GM12864 (cell line): ENCODE measurements around the gene DMXL2.

Experiments used
- DNase-seq: peaks from one replicate; pipeline ENCODE4 v3.0.0-alpha.2; 2011; ENCODE audit warnings: low read depth
- H3K4me3 ChIP-seq: 2 replicates; pipeline ENCODE4 v1.5.1; 2011; ENCODE audit warnings: mild to moderate bottlenecking, low read depth, low read length, control low read depth
- CTCF ChIP-seq: IDR thresholded peaks from 2 replicates; pipeline ENCODE4 v1.5.1; 2011; ENCODE audit warnings: low read depth, mild to moderate bottlenecking, moderate library complexity, low read length, control low read depth, inconsistent platforms; ENCODE audit errors: missing control alignments

DMXL2 gene

DNA sequence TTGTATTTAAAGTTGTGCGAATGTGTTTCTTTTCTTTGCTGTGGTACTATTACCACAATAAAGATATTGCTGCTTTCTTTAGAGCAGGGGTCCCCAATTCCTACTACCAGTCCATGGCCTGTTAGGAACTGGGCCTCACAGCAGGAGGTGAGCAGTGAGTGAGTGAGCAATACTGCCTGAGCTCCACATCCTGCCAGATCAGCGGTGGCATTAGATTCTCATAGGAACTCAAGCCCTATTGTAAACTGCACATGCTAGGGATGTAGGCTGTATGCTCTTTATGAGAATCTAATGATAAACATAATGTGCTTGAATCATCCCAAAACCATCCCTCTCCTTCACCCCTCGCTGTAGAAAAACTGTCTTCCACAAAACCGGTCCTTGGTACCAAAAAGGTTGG is 41.6 kb downstream of the DMXL2 start:
- no peak for TF ChIP-seq CTCF
- DNase-seq, result no peak

DNA sequence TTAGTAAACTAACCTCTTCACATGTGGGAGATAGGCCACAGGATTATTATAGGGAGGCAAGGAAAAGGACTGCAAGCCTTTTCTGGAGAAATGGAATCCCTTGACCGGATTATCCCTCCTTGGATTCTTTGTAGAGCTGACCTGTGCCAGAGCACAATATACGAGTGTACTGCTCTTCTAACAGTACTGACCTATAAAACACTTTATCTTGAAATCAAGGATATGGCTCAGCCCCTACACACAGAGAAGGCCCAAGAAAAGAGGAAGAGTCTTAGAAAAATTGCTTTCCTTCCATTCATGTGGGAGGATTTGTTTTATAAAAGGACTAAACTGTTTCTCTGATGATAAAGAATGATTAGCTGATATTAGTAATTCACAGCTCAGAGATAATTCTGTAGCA is 42.2 kb downstream of the DMXL2 start:
- no peak for TF ChIP-seq CTCF
- no peak for DNase-seq
- no peak overlapping the region for H3K4me3 ChIP-seq

More for the DNA sequence above, 41.6 kb downstream of the DMXL2 start:
- H3K4me3 ChIP-seq, result no peak overlapping the region

DNA sequence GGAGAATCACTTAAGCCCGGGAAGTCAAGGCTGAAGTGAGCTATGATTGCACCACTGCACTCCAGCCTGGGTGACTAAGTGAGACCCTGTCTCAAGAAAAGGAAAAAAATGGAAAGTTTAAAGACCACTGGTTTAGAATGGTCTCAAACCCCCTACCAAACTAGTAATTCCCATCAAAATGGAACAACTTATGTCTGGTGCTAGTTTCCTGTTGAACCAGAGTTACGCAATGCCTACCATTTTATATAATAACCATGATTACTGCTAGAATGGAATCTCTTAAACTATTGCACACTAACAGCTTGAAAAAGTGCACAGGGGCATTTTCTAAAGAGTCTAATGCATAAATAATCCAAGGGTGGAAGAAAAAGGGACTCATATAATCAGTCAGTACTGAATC is 43.6 kb downstream of the DMXL2 start:
- no peak for TF ChIP-seq CTCF
- no peak overlapping the region for H3K4me3 ChIP-seq

DNA sequence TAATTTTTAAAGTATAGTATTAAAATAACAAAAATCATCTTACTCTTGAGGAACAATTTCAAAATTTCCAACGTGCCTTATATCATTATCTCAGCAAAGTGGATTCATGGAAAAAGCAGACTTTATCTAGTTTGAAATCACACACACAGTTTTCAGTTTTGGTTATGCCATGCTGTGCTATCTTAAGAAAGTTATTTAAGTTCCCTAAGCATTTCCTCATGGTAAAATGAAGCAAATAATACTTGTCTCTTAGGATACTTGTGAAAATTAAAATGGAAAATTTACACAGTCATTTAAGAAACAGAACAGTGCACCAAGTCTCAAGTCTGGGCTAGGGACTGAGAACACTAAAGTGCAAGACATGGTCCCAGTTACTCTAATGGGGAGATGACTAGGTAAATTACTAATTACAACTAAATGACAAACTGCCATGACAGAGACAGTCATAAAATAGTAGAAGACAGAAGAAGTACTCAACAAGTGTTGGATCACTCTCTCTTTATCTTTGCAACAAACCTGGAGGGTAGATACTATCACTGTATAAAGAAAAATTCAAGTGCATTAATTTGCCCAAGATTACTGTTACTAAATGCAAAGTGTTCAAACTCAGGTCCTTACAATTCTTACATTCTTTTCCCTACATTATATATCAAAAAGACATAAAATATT is 44.8 kb downstream of the DMXL2 start:
- no peak for DNase-seq
- H3K4me3 ChIP-seq, result no peak overlapping the region
- no peak for TF ChIP-seq CTCF

More for the DNA sequence above, 43.6 kb downstream of the DMXL2 start:
- DNase-seq, result no peak

GRCh38 chr15:51576911-51577500 is 45.6 kb downstream of the DMXL2 start:
- DNase-seq, result no peak
- H3K4me3 ChIP-seq, result no peak overlapping the region
- no peak for TF ChIP-seq CTCF

GRCh38 chr15:51576286-51576850 is 46.2 kb downstream of the DMXL2 start:
- no peak overlapping the region for H3K4me3 ChIP-seq
- TF ChIP-seq CTCF, result no peak
- DNase-seq, result no peak
